ENCODE measurements around the gene CYP11A1.

- TF ChIP-seq POLR2A (IDR thresholded peaks at IDR 0.05) (no peak), CTCF (IDR thresholded peaks at IDR 0.05) (no peak)
These were observed 11.4 kb upstream of the CYP11A1 start for GRCh38 chr15:74378848-74379247.

All from esophagus squamous epithelium (tissue), 4 donors.